Measurements from ENCODE around the gene PLTP.

Gene PLTP

GRCh38 chr20:45944151-45944964, 32.4 kb upstream of the PLTP start:
- POLR2A ChIA-PET: interaction anchor here (0.5 to 2.2 kb wide), 3 partner anchors 10 to 105 kb away, joined by 3 to 18 read pairs (median 7); partner anchors contain the start of gene PCIF1
- CTCF ChIA-PET: interaction anchor here (0.6 to 1.4 kb wide), 3 partner anchors 18 to 146 kb away, joined by 3 to 7 read pairs (median 4); no protein-coding TSS in a partner anchor
- TF ChIP-seq EGR2 (tag by site-specific recombination; IDR thresholded peaks at IDR 0.05; ENCODE audit: low read depth) (no peak), ZFP69B (tag by site-specific recombination; IDR thresholded peaks at IDR 0.05) (no peak), ZBTB6 (tag by site-specific recombination; IDR thresholded peaks at IDR 0.05) (no peak), ZNF473 (tag by site-specific recombination; IDR thresholded peaks at IDR 0.05) (no peak), TRIM28 (IDR thresholded peaks at IDR 0.05; ENCODE audit: borderline replicate concordance, low read length) (no peak), ZNF112 (tag by site-specific recombination; IDR thresholded peaks at IDR 0.05) (no peak), ZNF184 (tag by site-specific recombination; IDR thresholded peaks at IDR 0.05) (no peak), ZNF621 (tag by site-specific recombination; IDR thresholded peaks at IDR 0.05) (no peak), ZNF521 (tag by site-specific recombination; IDR thresholded peaks at IDR 0.05) (no peak)
- TF ChIP-seq, protein P1, sequence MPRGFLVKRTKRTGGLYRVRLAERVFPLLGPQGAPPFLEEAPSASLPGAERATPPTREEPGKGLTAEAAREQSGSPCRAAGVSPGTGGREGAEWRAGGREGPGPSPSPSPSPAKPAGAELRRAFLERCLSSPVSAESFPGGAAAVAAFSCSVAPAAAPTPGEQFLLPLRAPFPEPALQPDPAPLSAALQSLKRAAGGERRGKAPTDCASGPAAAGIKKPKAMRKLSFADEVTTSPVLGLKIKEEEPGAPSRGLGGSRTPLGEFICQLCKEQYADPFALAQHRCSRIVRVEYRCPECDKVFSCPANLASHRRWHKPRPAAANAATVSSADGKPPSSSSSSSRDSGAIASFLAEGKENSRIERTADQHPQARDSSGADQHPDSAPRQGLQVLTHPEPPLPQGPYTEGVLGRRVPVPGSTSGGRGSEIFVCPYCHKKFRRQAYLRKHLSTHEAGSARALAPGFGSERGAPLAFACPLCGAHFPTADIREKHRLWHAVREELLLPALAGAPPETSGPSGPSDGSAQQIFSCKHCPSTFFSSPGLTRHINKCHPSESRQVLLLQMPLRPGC (tag by site-specific recombination; IDR thresholded peaks at IDR 0.05): no peak
- H3K9me3 ChIP-seq (ENCODE audit: control insufficient read depth, insufficient read depth, low read depth, low read length): no peaks in the 10 kb centered on the region
- no peaks in the 10 kb centered on the region for H3K4me1 ChIP-seq (ENCODE audit: control insufficient read depth, insufficient read depth, low read length)
- no peak overlapping the region for H3K4me3 ChIP-seq (ENCODE audit: low read depth, low read length)
- no peak overlapping the region for H3K27ac ChIP-seq (ENCODE audit: extremely low read depth, low read depth, low read length)
- H3K36me3 ChIP-seq (ENCODE audit: control insufficient read depth in 2 of 2, insufficient read depth in 1 of 2, low read length in 2 of 2): peaks cover 6 to 88% of the 10 kb centered on the region in 2 experiments; a peak in 2 of 3 replicates

DNA sequence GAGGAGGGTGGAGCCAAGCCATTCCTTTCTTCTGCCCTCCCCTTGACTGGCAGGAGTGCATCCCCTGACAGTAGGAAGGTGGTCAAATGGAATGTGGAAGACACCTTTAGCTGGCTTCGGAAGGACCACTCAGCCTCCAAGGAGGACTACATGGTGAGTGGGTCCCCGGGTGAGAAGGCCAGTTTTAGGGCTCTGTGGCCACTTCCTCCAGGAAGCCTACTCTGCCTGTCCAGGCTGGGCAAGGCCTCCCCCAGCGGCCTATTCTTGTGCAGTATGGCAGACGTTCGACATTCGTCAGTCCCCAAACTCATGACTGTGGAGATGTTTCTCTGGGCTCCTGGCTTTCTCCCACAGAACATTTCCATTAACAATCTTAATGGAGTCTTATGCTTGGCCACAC, 31.7 kb upstream of the PLTP start:
- Histone ChIP-seq H3K4me3 (ENCODE audit: low read depth, low read length) (no peak overlapping the region), H3K4me1 (ENCODE audit: control insufficient read depth, insufficient read depth, low read length) (no peaks in the 10 kb centered on the region), H3K27ac (ENCODE audit: extremely low read depth, low read depth, low read length) (no peak overlapping the region), H3K36me3 (ENCODE audit: control insufficient read depth in 2 of 2, insufficient read depth in 1 of 2, low read length in 2 of 2) (peaks cover 6 to 88% of the 10 kb centered on the region in 2 experiments; a peak in 2 of 3 replicates), H3K9me3 (ENCODE audit: control insufficient read depth, insufficient read depth, low read depth, low read length) (no peaks in the 10 kb centered on the region)
- POLR2A ChIA-PET: interaction anchor here (1.2 to 2.2 kb wide), 3 partner anchors 9 to 28 kb away, joined by 3 to 18 read pairs (median 7); partner anchors contain the start of genes PCIF1 and ZNF335
- CTCF ChIA-PET: interaction anchor here (0.6 to 1.4 kb wide), 2 partner anchors 26 to 1581 kb away, joined by 3 to 7 read pairs; no protein-coding TSS in a partner anchor
- no peak for TF ChIP-seq KLF10 (tag by site-specific recombination; IDR thresholded peaks at IDR 0.05)
- TF ChIP-seq ZNF24 (tag by site-specific recombination; IDR thresholded peaks at IDR 0.05): no peak
- TF ChIP-seq, protein P2, sequence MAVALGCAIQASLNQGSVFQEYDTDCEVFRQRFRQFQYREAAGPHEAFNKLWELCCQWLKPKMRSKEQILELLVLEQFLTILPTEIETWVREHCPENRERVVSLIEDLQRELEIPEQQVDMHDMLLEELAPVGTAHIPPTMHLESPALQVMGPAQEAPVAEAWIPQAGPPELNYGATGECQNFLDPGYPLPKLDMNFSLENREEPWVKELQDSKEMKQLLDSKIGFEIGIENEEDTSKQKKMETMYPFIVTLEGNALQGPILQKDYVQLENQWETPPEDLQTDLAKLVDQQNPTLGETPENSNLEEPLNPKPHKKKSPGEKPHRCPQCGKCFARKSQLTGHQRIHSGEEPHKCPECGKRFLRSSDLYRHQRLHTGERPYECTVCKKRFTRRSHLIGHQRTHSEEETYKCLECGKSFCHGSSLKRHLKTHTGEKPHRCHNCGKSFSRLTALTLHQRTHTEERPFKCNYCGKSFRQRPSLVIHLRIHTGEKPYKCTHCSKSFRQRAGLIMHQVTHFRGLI (tag by site-specific recombination; IDR thresholded peaks at IDR 0.05): no peak
- no peak for TF ChIP-seq ZNF654 (tag by site-specific recombination; IDR thresholded peaks at IDR 0.05; ENCODE audit: low read depth)
- TF ChIP-seq ZSCAN4 (tag by site-specific recombination; IDR thresholded peaks at IDR 0.05): no peak
- no peak for TF ChIP-seq PRDM6 (tag by site-specific recombination; IDR thresholded peaks at IDR 0.05)
- no peak for TF ChIP-seq ZNF302 (tag by site-specific recombination; IDR thresholded peaks at IDR 0.05; ENCODE audit: low read depth)
- TF ChIP-seq ZNF785 (tag by site-specific recombination; IDR thresholded peaks at IDR 0.05): no peak
- TF ChIP-seq ZNF701 (tag by site-specific recombination; IDR thresholded peaks at IDR 0.05): no peak
- no peak for TF ChIP-seq ZNF629 (tag by site-specific recombination; IDR thresholded peaks at IDR 0.05)
- TF ChIP-seq ZNF510 (tag by site-specific recombination; IDR thresholded peaks at IDR 0.05; ENCODE audit: insufficient replicate concordance): no peak
- TF ChIP-seq ZNF114 (tag by site-specific recombination; IDR thresholded peaks at IDR 0.05): no peak
- TF ChIP-seq BCL6B (tag by site-specific recombination; IDR thresholded peaks at IDR 0.05): no peak
- TF ChIP-seq, protein P3, sequence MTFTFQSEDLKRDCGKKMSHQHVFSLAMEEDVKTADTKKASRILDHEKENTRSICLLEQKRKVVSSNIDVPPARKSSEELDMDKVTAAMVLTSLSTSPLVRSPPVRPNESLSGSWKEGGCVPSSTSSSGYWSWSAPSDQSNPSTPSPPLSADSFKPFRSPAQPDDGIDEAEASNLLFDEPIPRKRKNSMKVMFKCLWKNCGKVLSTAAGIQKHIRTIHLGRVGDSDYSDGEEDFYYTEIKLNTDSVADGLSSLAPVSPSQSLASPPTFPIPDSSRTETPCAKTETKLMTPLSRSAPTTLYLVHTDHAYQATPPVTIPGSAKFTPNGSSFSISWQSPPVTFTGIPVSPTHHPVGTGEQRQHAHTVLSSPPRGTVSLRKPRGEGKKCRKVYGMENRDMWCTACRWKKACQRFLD (tag by site-specific recombination; IDR thresholded peaks at IDR 0.05): no peak
